Measurements from ENCODE around the gene WIPI1. TPM values are rescaled to one million over a fixed set of nuclear protein-coding genes. Genes with fewer than 3 reads are reported as not detected.

WIPI1 gene
- polyA plus RNA-seq, 2 of the 4 experiments (the other 2 are of a cell fraction) = 9.5 to 19.7 TPM

DNA sequence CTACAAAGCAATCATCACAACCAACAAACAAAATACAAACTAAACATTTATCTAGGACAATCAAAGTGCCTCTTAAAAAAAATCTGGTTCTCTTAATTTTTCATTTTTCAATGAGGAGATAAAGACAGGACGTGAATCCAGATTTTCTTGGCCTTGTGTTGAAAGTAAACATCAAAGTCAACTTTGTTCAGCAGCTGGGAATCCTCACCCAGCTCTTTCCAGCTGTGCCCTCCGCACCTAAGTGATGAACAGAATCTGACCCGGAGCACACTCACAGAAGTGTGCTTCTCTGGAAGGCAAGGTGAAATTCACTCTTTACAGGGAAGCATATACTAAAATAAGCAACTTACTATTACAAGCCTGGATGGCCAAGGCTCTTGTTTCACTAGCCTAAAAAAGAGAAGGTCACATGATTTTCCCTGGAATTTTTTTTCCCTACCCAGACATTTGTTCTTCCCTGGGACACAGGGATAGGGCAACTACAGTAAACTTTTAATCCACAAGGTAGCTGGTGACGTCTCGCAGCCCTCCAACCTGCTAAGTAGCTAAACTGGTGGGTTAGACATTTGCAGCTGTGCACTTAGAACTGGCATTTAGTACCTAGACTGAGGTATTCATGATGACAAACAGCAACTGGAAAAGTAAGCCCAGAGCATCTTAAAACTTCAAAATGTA lies 3.2 kb downstream of the WIPI1 start:
- ChIA-PET POLR2A (no interaction called here), CTCF (interaction anchor here (1.0 to 11.7 kb wide), 8 partner anchors 8 to 282 kb away, joined by 4 to 115 read pairs (median 7); no protein-coding TSS in a partner anchor)
- TF ChIP-seq RFX5 (IDR thresholded peaks at IDR 0.05) = no peak
- no peak for TF ChIP-seq HOXB13 (CRISPR knock-in tag; IDR thresholded peaks at IDR 0.05; ENCODE audit: low read depth)
- no peak for TF ChIP-seq ZSCAN20 (CRISPR knock-in tag; IDR thresholded peaks at IDR 0.05)
- FAIRE-seq (no peak), DNase-seq (ENCODE audit: low read depth in 1 of 2, low spot score in 1 of 2) (no peak), ATAC-seq (no peak)
- Histone ChIP-seq H3K4me1 (peaks cover 12% of the 10 kb centered on the region; the same call in 2 of the 3 replicates), H3K4me3 (no peak overlapping the region), H3K27ac (no peak overlapping the region), H3K4me2 (no peak overlapping the region), H3K9me3 (no peaks in the 10 kb centered on the region)
- WGBS (ENCODE audit: missing lambda C conversion rate) = 71% methylated on average over 5 of the region's 5 CpGs

DNA sequence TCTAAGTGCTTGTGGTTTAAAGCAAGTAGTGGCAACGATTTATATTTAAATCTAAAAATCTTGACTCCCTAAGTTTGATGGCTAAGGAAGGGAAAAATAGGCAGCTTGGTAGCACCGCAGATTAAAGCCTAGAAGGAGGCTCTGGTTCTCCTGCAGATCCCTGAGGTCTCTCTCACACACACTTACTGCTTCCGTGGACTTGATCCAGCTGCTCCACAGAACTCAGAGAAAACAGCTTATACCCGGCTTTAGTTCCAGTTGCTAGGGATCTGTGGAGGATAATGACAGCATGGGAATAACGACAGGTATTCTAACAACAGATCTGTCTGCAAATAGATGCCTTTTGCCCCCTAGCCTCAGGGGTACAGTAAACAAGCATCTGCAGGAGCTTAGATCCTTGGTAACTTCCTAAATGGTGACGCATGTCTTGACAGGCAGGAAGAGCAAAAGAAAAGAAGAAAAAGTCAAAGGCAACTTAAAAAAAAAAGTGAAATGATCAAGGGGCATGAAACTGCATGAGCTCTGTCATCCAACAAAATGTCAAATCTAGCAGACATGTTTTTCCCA lies 4.5 kb downstream of the WIPI1 start:
- TF ChIP-seq CBX8 (IDR thresholded peaks at IDR 0.05) (no peak), CHD2 (IDR thresholded peaks at IDR 0.05; ENCODE audit: low read length, partially characterized antibody) (no peak), HOXB13 (CRISPR knock-in tag; IDR thresholded peaks at IDR 0.05; ENCODE audit: low read depth) (no peak), JUN (IDR thresholded peaks at IDR 0.05) (no peak), HEYL (CRISPR knock-in tag; IDR thresholded peaks at IDR 0.05) (no peak), MYC (IDR thresholded peaks at IDR 0.05; ENCODE audit: borderline replicate concordance, low read length) (no peak), FOSL2 (IDR thresholded peaks at IDR 0.05) (no peak), FOSL2 (CRISPR knock-in tag; IDR thresholded peaks at IDR 0.05) (no peak), HOXB5 (CRISPR knock-in tag; IDR thresholded peaks at IDR 0.05) (no peak), EHMT2 (IDR thresholded peaks at IDR 0.05; ENCODE audit: low read depth) (no peak)
- TF ChIP-seq, protein P1, sequence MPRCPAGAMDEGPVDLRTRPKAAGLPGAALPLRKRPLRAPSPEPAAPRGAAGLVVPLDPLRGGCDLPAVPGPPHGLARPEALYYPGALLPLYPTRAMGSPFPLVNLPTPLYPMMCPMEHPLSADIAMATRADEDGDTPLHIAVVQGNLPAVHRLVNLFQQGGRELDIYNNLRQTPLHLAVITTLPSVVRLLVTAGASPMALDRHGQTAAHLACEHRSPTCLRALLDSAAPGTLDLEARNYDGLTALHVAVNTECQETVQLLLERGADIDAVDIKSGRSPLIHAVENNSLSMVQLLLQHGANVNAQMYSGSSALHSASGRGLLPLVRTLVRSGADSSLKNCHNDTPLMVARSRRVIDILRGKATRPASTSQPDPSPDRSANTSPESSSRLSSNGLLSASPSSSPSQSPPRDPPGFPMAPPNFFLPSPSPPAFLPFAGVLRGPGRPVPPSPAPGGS (IDR thresholded peaks at IDR 0.05) = no peak
- TF ChIP-seq, protein P2, sequence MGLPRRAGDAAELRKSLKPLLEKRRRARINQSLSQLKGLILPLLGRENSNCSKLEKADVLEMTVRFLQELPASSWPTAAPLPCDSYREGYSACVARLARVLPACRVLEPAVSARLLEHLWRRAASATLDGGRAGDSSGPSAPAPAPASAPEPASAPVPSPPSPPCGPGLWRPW (IDR thresholded peaks at IDR 0.05) = no peak
- H3K9me3 ChIP-seq = no peaks in the 10 kb centered on the region

DNA sequence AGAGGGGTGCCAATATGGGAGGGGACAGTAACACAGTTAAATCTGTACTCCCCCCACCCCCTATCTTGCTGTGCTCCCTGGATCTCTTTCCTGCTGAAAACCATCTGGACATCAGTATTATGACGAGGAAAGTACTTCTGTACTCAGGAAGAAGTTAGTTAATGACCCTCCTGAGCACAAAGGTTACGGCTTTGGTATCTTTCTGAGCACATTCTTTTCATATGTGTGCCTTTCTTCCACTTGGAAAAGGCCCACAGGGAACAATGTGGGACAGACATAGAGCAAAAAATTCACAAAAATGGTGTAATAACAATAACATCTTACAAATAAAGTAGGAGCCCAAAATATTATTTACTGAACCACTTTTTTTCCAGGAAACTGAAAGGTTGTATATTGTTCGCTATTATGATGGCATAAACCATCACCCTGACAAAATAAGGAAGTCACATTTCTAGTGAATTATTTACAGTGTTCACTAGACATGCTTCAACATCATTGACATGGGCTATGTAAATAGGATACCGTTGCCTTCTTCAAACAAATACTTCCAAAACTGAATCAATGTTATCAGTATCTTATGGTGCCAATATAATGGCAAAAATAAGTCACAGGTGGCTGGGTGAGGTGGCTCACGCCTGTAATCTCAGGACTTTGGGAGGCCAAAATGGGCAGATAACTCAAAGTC lies 5.5 kb downstream of the WIPI1 start:
- WGBS (ENCODE audit: missing lambda C conversion rate) = 66% methylated on average over 5 of the region's 5 CpGs
- Histone ChIP-seq H3K4me2 (no peak overlapping the region), H3K4me1 (peaks cover 7% of the 10 kb centered on the region; the same call in 2 of the 3 replicates), H3K27ac (no peak overlapping the region), H3K9me3 (no peaks in the 10 kb centered on the region), H3K4me3 (no peak overlapping the region)
- FAIRE-seq (no peak), ATAC-seq (no peak), DNase-seq (ENCODE audit: low read depth in 1 of 2, low spot score in 1 of 2) (no peak)
- ChIA-PET CTCF (interaction anchor here (11.7 kb wide), 1 partner anchor 15 kb away, joined by 115 read pairs; no protein-coding TSS in a partner anchor), POLR2A (no interaction called here)
- no peak for TF ChIP-seq HEYL (CRISPR knock-in tag; IDR thresholded peaks at IDR 0.05)

More for the DNA sequence above, 4.5 kb downstream of the WIPI1 start:
- H3K4me2 ChIP-seq = no peak overlapping the region
- FAIRE-seq (no peak), ATAC-seq (no peak), DNase-seq (ENCODE audit: low read depth in 1 of 2, low spot score in 1 of 2) (no peak)
- no peak overlapping the region for H3K27ac ChIP-seq
- ChIA-PET POLR2A (no interaction called here), CTCF (interaction anchor here (0.6 to 11.7 kb wide), 6 partner anchors 11 to 469 kb away, joined by 3 to 115 read pairs (median 4); no protein-coding TSS in a partner anchor)
- H3K4me1 ChIP-seq = peaks cover 7% of the 10 kb centered on the region; the same call in 2 of the 3 replicates
- 62% methylated on average over 6 of the region's 6 CpGs for WGBS (ENCODE audit: missing lambda C conversion rate)
- no peak overlapping the region for H3K4me3 ChIP-seq

DNA sequence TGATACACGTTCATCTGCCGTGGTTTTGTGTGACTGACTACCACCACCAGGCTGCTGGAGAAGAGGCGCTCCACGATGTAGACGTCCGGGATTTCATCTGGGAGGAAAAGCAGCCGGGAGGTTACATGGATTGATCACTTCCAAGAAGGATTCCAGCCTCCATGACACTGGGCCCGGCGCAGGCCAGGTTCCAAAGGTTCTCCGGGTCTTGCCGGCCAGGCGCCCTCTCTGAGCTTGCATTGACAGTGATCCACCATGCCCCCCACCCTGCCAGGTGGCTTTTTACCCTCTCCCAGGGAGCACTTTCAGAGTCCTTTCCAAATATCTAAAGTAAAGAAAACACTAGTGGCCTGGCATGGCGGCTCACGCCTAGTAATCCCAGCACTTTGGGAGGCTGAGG lies 6.5 kb downstream of the WIPI1 start:
- POLR2A ChIA-PET = no interaction called here
- TF ChIP-seq HOXB5 (CRISPR knock-in tag; IDR thresholded peaks at IDR 0.05) = no peak
- no peak for TF ChIP-seq FOSL2 (IDR thresholded peaks at IDR 0.05)
- TF ChIP-seq FOSL2 (CRISPR knock-in tag; IDR thresholded peaks at IDR 0.05) = no peak
- no peak for TF ChIP-seq KDM5A (IDR thresholded peaks at IDR 0.05)
- TF ChIP-seq, protein P3, sequence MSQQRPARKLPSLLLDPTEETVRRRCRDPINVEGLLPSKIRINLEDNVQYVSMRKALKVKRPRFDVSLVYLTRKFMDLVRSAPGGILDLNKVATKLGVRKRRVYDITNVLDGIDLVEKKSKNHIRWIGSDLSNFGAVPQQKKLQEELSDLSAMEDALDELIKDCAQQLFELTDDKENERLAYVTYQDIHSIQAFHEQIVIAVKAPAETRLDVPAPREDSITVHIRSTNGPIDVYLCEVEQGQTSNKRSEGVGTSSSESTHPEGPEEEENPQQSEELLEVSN (IDR thresholded peaks at IDR 0.05; ENCODE audit: borderline replicate concordance, low read depth) = no peak
- no peak for TF ChIP-seq RFX5 (IDR thresholded peaks at IDR 0.05)
- no peak for TF ChIP-seq POLR2A (IDR thresholded peaks at IDR 0.05; ENCODE audit: low read length)
- TF ChIP-seq PHF8 (IDR thresholded peaks at IDR 0.05; ENCODE audit: borderline replicate concordance, low read depth) = no peak
- no peak for TF ChIP-seq NPAS2 (CRISPR knock-in tag; IDR thresholded peaks at IDR 0.05; ENCODE audit: borderline replicate concordance)
- TF ChIP-seq, protein P4, sequence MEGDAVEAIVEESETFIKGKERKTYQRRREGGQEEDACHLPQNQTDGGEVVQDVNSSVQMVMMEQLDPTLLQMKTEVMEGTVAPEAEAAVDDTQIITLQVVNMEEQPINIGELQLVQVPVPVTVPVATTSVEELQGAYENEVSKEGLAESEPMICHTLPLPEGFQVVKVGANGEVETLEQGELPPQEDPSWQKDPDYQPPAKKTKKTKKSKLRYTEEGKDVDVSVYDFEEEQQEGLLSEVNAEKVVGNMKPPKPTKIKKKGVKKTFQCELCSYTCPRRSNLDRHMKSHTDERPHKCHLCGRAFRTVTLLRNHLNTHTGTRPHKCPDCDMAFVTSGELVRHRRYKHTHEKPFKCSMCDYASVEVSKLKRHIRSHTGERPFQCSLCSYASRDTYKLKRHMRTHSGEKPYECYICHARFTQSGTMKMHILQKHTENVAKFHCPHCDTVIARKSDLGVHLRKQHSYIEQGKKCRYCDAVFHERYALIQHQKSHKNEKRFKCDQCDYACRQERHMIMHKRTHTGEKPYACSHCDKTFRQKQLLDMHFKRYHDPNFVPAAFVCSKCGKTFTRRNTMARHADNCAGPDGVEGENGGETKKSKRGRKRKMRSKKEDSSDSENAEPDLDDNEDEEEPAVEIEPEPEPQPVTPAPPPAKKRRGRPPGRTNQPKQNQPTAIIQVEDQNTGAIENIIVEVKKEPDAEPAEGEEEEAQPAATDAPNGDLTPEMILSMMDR (IDR thresholded peaks at IDR 0.05) = no peak
- TF ChIP-seq SMC3 (IDR thresholded peaks at IDR 0.05) = no peak
- TF ChIP-seq, protein P5, sequence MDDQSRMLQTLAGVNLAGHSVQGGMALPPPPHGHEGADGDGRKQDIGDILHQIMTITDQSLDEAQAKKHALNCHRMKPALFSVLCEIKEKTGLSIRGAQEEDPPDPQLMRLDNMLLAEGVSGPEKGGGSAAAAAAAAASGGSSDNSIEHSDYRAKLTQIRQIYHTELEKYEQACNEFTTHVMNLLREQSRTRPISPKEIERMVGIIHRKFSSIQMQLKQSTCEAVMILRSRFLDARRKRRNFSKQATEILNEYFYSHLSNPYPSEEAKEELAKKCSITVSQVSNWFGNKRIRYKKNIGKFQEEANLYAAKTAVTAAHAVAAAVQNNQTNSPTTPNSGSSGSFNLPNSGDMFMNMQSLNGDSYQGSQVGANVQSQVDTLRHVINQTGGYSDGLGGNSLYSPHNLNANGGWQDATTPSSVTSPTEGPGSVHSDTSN (IDR thresholded peaks at IDR 0.05) = no peak
- no peak for TF ChIP-seq TFCP2L1 (CRISPR knock-in tag; IDR thresholded peaks at IDR 0.05)
- no peak for TF ChIP-seq CBX2 (IDR thresholded peaks at IDR 0.05; ENCODE audit: borderline replicate concordance, low read depth)

More for the DNA sequence above, 6.5 kb downstream of the WIPI1 start:
- no peak overlapping the region for H3K4me2 ChIP-seq
- ATAC-seq (no peak), DNase-seq (ENCODE audit: low read depth in 1 of 2, low spot score in 1 of 2) (no peak), FAIRE-seq (no peak)
- H3K4me1 ChIP-seq = no peaks in the 10 kb centered on the region; the same call in 2 of the 3 replicates
- no peak overlapping the region for H3K27ac ChIP-seq
- 94% methylated on average over 14 of the region's 14 CpGs for WGBS (ENCODE audit: missing lambda C conversion rate)
- CTCF ChIA-PET = interaction anchor here (1.1 to 11.7 kb wide), 4 partner anchors 13 to 278 kb away, joined by 3 to 115 read pairs (median 6); no protein-coding TSS in a partner anchor
- H3K9me3 ChIP-seq = no peaks in the 10 kb centered on the region
- no peak overlapping the region for H3K4me3 ChIP-seq
